Spleen (tissue), 7 donors: ENCODE measurements around the gene GTF2B.

Experiments
- POLR2A ChIP-seq, 3 donors: fragments of 450-650 bp; IDR thresholded peaks; one replicate each; pipeline ENCODE4 v1.5.1; 2017; ENCODE audit warnings: antibody characterized with exemption in 3 of 3, mild to moderate bottlenecking in 1 of 3
- POLR2AphosphoS5 ChIP-seq, 3 donors: sonication (generic); formaldehyde crosslinking; IDR thresholded peaks; one replicate each; pipeline ENCODE4 v1.5.1; 2017; ENCODE audit warnings: antibody characterized with exemption in 3 of 3
- TF ChIP-seq, protein P1 (sequence below), 11 experiments: fragments of 200-600 bp in 7 of 11; fragments of 450-650 bp in 4 of 11; sonication (generic) in 4 of 11; IDR thresholded peaks in 8 of 11; conservative IDR thresholded peaks in 3 of 11; 1 replicate in 7 of 11; 2 replicates in 4 of 11; pipeline versions ENCODE4 v1.4.0 to v1.8.0; 2016 to 2021; ENCODE audit warnings: antibody characterized with exemption in 11 of 11, inconsistent platforms in 4 of 11, mild to moderate bottlenecking in 1 of 11
- donor health status: DM: no; HTN: no; CAD: no; lungs with moderate emphysema.
- donor health status: DM: no; HTN: no; CAD: no.
- donor health status: DM: no; HTN: no; CAD: no.

DNA sequence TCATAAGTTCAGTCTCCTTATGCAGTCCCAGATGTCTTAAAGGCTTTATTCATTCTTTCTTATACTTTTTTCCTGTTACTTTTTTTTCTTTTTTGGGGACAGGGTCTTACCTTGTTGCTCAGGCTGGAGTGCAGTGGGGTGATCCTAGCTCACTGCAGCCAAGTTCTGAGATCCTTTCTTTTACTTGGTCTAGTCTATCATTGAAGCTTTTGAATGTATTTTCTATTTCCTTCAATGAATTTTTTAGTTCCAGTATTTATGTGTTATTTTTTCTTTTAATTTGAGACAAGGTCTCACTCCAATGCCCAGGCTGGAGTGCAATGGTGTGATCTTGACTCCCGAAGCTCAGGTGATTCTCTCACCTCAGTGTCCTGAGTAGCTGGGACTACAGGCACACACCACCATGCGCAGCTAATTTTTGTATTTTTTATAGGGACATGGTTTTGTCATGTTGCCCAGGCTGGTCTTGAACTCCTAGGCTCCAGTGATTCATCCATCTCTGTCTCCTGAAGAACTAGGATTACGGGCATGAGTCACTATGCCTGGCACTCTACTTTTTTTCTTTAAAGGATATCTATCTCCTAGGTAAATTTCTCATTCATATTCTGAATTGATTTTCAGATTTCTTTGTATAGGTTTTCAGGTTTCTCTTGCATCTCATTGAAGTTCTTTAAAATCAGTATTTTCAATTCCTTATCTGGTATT is 26.1 kb upstream of the GTF2B start:
- TF ChIP-seq, protein P1, sequence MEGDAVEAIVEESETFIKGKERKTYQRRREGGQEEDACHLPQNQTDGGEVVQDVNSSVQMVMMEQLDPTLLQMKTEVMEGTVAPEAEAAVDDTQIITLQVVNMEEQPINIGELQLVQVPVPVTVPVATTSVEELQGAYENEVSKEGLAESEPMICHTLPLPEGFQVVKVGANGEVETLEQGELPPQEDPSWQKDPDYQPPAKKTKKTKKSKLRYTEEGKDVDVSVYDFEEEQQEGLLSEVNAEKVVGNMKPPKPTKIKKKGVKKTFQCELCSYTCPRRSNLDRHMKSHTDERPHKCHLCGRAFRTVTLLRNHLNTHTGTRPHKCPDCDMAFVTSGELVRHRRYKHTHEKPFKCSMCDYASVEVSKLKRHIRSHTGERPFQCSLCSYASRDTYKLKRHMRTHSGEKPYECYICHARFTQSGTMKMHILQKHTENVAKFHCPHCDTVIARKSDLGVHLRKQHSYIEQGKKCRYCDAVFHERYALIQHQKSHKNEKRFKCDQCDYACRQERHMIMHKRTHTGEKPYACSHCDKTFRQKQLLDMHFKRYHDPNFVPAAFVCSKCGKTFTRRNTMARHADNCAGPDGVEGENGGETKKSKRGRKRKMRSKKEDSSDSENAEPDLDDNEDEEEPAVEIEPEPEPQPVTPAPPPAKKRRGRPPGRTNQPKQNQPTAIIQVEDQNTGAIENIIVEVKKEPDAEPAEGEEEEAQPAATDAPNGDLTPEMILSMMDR (IDR thresholded peaks at IDR 0.05 in 8 of 11, conservative IDR thresholded peaks at IDR 0.05 in 3 of 11) = no peak
- TF ChIP-seq POLR2AphosphoS5 (IDR thresholded peaks at IDR 0.05) (no peak), POLR2A (IDR thresholded peaks at IDR 0.05) (no peak)
